Glutamatergic neuron (in vitro differentiated cells): Measurements from ENCODE around the gene NAPSA. TPM values are rescaled to one million over a fixed set of nuclear protein-coding genes. Genes with fewer than 3 reads are reported as not detected.
A peak's percentile ranks its signal among the peaks of the same experiment; 100 is the strongest.

Experiments used
- DNase-seq: peaks from one replicate; pipeline ENCODE4 v3.0.0; 2022
- H3K27ac Mint-ChIP-seq: one replicate; pipeline ENCODE4 v1.8.0; 2020; ENCODE audit warnings: mild to moderate bottlenecking, mixed read lengths, inconsistent platforms; ENCODE audit not compliant: unreplicated experiment
- H3K27me3 Mint-ChIP-seq: one replicate; pipeline ENCODE4 v1.8.0; 2020; ENCODE audit warnings: mild to moderate bottlenecking, moderate library complexity, mixed read lengths, inconsistent platforms; ENCODE audit not compliant: unreplicated experiment
- H3K36me3 Mint-ChIP-seq: one replicate; pipeline ENCODE4 v1.8.0; 2020; ENCODE audit warnings: mild to moderate bottlenecking, mixed read lengths, inconsistent platforms; ENCODE audit not compliant: unreplicated experiment
- H3K4me1 Mint-ChIP-seq: one replicate; pipeline ENCODE4 v1.8.0; 2020; ENCODE audit warnings: mild to moderate bottlenecking, low read depth, mixed read lengths, inconsistent platforms; ENCODE audit not compliant: unreplicated experiment
- H3K4me3 Mint-ChIP-seq: one replicate; pipeline ENCODE4 v1.8.0; 2020; ENCODE audit warnings: mild to moderate bottlenecking, mixed read lengths, inconsistent platforms; ENCODE audit not compliant: unreplicated experiment
- H3K9me3 Mint-ChIP-seq: one replicate; pipeline ENCODE4 v1.8.0; 2020; ENCODE audit warnings: mild to moderate bottlenecking, moderate library complexity, mixed read lengths, inconsistent platforms; ENCODE audit not compliant: unreplicated experiment
- long read RNA-seq: library from polyadenylated mRNA; unstranded; transcript quantifications from one replicate; pipeline ENCODE4 v2.0.0, GENCODE V29; 2020; ENCODE audit not compliant: unreplicated experiment
- total RNA-seq: library from RNA; stranded (reverse); fragmentation: NEBNext Ultra II Directional; extraction: Animal tissue kit (Norgen Biotek cat#: 25700); gene quantifications from one replicate; pipeline ENCODE4 v1.2.1, GENCODE V29; 2021; ENCODE audit not compliant: unreplicated experiment
- TF ChIP-seq, protein P1 (sequence below): fragments of 200-600 bp; sonication (generic); IDR thresholded peaks from one replicate; pipeline ENCODE4 v1.5.0; 2021; ENCODE audit not compliant: partially characterized antibody, unreplicated experiment

NAPSA gene
- total RNA-seq, result 0.88 TPM
- long read RNA-seq, result 0 reads

DNA sequence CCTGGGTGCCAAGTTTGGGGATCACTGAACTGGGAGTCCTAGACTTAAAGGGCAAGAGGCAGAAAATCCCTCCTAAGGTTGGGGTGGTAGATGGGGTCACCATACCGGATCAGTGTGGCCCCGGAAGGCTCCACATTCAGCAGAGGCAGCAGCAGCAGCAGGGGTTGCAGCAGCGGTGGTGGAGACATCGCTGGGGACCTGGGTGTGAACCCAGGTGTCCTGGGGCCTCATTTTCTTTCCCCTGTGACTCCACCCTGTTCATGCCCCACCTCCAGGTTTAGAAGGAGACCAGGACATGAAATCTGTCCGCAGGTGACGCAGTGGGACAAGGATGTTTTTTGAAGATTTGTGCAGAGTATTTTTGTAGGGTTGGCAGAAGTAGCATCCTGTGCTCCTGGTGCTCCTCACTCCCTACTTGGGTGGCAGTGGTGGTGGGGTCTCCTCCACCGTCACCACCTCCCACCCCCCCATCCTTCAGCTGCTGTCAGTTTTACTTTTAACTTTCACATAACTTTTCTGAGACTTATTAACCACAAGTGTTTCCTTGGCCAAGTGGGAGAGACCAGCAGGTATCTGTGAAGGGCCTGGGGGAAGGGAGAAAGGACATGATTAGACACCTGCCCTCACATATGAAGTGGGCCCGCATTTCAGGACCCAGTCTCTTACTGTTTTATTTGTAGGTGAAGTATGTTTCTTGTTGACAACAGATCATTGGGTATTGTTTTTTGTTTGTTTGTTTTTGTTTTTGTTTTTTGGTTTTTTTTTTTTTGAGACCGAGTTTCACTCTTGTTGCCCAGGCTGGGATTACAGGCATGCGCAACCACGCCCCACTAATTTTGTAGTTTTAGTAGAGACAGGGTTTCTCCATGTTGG is at the start of gene NAPSA:
Gene NAPSA (minus strand): TSS at position 206 of the 873 bp plus-strand sequence. CDS start 18 bp downstream, at position 188.
- no peak within 1 kb of the TSS for H3K4me3 Mint-ChIP-seq
- TF ChIP-seq, protein P1, sequence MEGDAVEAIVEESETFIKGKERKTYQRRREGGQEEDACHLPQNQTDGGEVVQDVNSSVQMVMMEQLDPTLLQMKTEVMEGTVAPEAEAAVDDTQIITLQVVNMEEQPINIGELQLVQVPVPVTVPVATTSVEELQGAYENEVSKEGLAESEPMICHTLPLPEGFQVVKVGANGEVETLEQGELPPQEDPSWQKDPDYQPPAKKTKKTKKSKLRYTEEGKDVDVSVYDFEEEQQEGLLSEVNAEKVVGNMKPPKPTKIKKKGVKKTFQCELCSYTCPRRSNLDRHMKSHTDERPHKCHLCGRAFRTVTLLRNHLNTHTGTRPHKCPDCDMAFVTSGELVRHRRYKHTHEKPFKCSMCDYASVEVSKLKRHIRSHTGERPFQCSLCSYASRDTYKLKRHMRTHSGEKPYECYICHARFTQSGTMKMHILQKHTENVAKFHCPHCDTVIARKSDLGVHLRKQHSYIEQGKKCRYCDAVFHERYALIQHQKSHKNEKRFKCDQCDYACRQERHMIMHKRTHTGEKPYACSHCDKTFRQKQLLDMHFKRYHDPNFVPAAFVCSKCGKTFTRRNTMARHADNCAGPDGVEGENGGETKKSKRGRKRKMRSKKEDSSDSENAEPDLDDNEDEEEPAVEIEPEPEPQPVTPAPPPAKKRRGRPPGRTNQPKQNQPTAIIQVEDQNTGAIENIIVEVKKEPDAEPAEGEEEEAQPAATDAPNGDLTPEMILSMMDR, result no peak
- DNase-seq, result no peak
- H3K27ac Mint-ChIP-seq, result no peak within 1 kb of the TSS
- H3K27me3 Mint-ChIP-seq, result peaks cover 8% of the 10 kb centered on the region
- H3K4me1 Mint-ChIP-seq, result peaks cover 5% of the 10 kb centered on the region
- H3K36me3 Mint-ChIP-seq, result no peaks in the 10 kb centered on the region
- peaks cover 8% of the 10 kb centered on the region for H3K9me3 Mint-ChIP-seq

DNA sequence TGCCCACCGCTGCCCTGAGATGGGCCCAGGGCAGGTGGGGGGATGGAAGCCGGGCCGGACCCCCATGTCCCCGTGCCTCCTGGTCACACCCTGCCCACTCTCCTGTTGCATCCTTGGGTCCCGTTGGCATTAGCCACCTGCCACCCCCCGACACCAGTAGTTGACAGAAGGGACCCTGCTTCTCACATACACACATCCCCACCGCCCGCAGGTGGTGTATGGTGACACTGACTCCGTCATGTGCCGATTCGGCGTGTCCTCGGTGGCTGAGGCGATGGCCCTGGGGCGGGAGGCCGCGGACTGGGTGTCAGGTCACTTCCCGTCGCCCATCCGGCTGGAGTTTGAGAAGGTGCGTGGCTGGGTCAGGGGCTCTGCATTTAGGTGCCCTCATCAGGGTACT is 48.1 kb upstream of the NAPSA start:
- no peak overlapping the region for H3K27ac Mint-ChIP-seq
- H3K4me1 Mint-ChIP-seq, result peaks cover 5% of the 10 kb centered on the region
- H3K9me3 Mint-ChIP-seq, result peaks cover 9% of the 10 kb centered on the region
- no peak for DNase-seq
- TF ChIP-seq, protein P1, result no peak
- H3K4me3 Mint-ChIP-seq, result no peak overlapping the region
- H3K27me3 Mint-ChIP-seq, result peaks cover 8% of the 10 kb centered on the region
- no peaks in the 10 kb centered on the region for H3K36me3 Mint-ChIP-seq

DNA sequence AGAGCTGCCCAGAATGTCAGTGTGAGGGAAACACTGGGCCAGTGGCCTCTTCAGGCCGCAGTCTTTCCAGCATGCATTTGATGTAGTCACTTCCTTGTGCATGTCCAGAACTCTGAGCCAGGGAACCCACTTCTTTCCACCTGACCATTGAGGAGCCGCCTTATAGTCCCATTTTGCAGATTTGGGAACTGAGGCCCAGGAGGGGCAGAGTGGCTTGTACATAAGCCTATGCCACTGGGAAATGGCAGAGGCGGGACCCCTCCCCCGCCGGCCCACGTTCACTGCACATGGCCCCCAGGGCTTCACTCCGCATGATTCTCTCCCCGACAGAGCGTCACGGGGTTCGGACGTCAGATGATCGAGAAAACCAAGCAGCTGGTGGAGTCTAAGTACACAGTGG is 47.7 kb upstream of the NAPSA start:
- Mint-ChIP-seq H3K9me3 (peaks cover 9% of the 10 kb centered on the region), H3K4me1 (peaks cover 5% of the 10 kb centered on the region), H3K36me3 (no peaks in the 10 kb centered on the region), H3K27me3 (peaks cover 8% of the 10 kb centered on the region), H3K27ac (no peak overlapping the region), H3K4me3 (peak overlapping the region; percentile 25)
- DNase-seq, result no peak
- TF ChIP-seq, protein P1, result no peak

DNA sequence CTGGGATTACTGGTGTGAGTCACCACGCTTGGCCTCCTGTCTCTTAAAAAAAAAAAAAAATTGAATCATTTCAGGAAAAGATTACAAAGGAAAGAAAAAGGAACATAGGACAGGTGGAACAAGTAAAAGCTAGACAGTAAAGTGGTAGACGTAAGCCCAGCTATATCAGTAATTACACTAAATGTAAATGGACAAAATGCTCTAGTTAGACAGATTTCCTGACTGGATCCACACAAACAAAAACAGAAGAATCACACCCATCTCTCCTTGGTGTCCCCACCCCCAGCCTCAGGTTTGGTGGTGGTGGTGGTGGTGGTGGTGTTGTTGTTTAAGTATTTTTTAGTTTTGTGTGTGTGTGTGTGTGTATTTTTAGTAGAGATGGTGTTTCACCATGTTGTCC is 47.0 kb upstream of the NAPSA start:
- Mint-ChIP-seq H3K4me3 (no peak overlapping the region), H3K27ac (no peak overlapping the region), H3K27me3 (peaks cover 8% of the 10 kb centered on the region), H3K36me3 (no peaks in the 10 kb centered on the region), H3K4me1 (peaks cover 5% of the 10 kb centered on the region), H3K9me3 (peaks cover 9% of the 10 kb centered on the region)
- no peak for DNase-seq
- TF ChIP-seq, protein P1, result no peak

DNA sequence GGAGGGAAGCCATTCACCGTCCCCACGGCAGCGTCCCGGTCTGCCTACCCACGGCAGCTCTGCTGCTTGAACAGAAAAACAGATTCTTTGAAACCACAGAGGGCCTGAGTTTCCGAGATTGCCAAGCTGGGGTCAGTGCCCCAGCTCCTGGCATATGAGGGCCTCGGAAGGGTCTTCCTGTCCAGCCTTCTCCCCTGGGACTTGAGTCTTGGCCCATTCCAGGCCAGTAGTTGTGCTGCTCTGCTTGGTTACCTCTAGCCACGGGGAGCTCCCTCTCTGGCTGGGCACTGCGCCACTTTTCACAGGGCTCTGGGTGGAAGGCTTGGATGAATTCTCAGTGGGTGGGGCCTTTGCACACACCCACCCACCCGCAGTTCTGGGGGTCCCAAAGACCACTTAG is 44.7 kb upstream of the NAPSA start:
- peaks cover 9% of the 10 kb centered on the region for H3K9me3 Mint-ChIP-seq
- peaks cover 6% of the 10 kb centered on the region for H3K27me3 Mint-ChIP-seq
- H3K27ac Mint-ChIP-seq, result no peak overlapping the region
- TF ChIP-seq, protein P1, result no peak
- no peak for DNase-seq
- H3K36me3 Mint-ChIP-seq, result no peaks in the 10 kb centered on the region
- no peak overlapping the region for H3K4me3 Mint-ChIP-seq
- H3K4me1 Mint-ChIP-seq, result peaks cover 5% of the 10 kb centered on the region
